Naive B cell (primary cell): ENCODE results near the gene SMLR1. TPM values are rescaled to one million over a fixed set of nuclear protein-coding genes. Genes with fewer than 3 reads are reported as not detected.

Source experiments
- ATAC-seq, 2 donors: fragments of 150-1000 bp; cut with Tn5 transposase; 2 replicates each; pipeline ENCODE4 v1.10.0; 2021; ENCODE audit warnings: low read depth in 2 of 2, mild to moderate bottlenecking in 2 of 2, moderate library complexity in 2 of 2
- DNase-seq: peaks from one replicate; pipeline ENCODE4 v3.0.0; 2022
- H3K27ac Mint-ChIP-seq, 6 donors: one replicate each; pipeline ENCODE4 v1.8.0; 2020 to 2022; ENCODE audit warnings: mild to moderate bottlenecking in 6 of 6, mixed read lengths in 6 of 6, moderate library complexity in 5 of 6, inconsistent platforms in 2 of 6
- H3K27me3 Mint-ChIP-seq, 3 donors: one replicate each; pipeline ENCODE4 v1.8.0; 2021 to 2022; ENCODE audit warnings: mixed read lengths in 3 of 3, mild to moderate bottlenecking in 1 of 3
- H3K36me3 Mint-ChIP-seq, 2 donors: one replicate each; pipeline ENCODE4 v1.8.0; 2020 to 2022; ENCODE audit warnings: mixed read lengths in 2 of 2, inconsistent platforms in 1 of 2, mild to moderate bottlenecking in 1 of 2
- H3K4me1 Mint-ChIP-seq, 3 donors: one replicate each; pipeline ENCODE4 v1.8.0; 2020 to 2022; ENCODE audit warnings: mixed read lengths in 3 of 3, inconsistent platforms in 1 of 3, mild to moderate bottlenecking in 1 of 3, moderate library complexity in 1 of 3
- H3K4me3 Mint-ChIP-seq, 8 donors: one replicate each; pipeline ENCODE4 v1.8.0; 2020 to 2022; ENCODE audit warnings: mild to moderate bottlenecking in 8 of 8, mixed read lengths in 8 of 8, moderate library complexity in 8 of 8, inconsistent platforms in 2 of 8
- H3K9me3 Mint-ChIP-seq, 7 donors: one replicate each; pipeline ENCODE4 v1.8.0; 2020 to 2022; ENCODE audit warnings: mixed read lengths in 7 of 7, mild to moderate bottlenecking in 5 of 7, inconsistent platforms in 2 of 7, moderate library complexity in 1 of 7
- polyA plus RNA-seq, 6 donors: library from polyadenylated mRNA; unstranded; fragments of 300-500 nt; fragmentation: Illumina TruSeq; gene quantifications; one replicate each; pipeline ENCODE4 v1.2.3, GENCODE V29; 2021; ENCODE audit warnings: low read depth in 6 of 6

Gene SMLR1
- polyA plus RNA-seq, 6 donors from 2014 or later: not detected

DNA sequence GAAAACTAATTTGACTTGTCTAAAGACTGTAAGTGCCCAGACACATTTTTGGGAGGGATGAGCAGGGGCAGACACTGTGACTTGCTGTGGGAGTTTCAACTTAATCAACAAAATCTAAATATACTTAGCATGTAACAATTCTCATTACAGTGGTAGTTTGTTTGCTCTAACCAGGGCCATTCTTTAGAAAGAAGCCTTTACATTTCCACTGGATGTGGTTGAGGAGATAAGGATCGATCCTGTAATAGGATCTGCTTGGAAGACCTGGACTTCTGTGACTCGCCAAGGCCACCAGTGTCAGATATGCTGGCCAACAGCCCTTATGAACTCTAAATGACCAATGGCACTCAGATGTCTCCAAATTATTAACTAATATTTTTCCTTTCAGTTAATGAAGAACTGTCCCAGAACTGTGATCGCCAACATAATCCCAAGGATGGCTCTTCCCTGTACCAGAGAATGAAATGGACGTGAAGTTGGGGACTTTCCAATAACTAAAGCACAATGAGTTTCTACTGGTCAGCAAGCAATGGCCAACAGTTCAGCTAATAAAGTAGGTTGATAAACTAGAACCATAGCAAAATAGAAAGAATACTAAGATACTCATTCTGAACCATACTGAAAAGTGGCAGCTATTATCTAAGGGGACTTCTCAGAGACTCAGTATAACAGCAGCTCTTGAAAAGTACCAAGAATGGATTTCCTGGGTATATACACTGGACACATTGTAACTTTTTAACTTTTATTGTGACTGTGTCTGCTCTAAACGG lies 7.5 kb downstream of the SMLR1 start:
- Mint-ChIP-seq H3K9me3 (no peaks in the 10 kb centered on the region), H3K36me3 (peaks cover 0 to 11% of the 10 kb centered on the region in 2 donors), H3K4me1 (no peaks in the 10 kb centered on the region), H3K27ac (no peak overlapping the region), H3K4me3 (no peak overlapping the region), H3K27me3 (no peaks in the 10 kb centered on the region)
- ATAC-seq (no peak), DNase-seq (no peak)

DNA sequence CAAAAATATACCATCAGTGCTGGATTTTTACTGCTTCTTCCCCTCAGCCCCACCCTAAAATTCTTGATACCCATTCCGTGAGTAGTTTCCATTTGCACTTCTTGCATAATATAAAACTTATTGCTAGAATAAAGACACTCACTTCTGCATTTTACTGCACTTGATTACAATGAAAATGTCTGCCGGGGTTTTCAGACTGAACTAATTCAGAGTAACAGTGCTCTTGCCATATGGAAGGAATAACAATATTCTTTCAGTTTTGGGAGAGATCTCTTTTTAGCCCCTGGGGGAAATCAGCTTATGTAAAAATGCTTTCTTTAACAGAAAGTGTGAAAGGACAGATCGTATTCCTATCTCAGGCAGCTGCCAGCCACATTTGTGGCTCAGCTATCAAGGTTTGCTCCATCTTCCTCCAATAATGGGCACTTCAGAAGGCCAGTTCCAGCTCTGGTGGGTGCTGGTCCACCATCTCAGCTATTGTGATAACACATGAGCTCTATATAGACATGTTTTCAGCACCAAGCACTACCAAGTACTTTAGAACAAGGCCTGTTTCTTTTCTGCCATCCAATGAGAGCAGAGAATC lies 8.9 kb downstream of the SMLR1 start:
- Mint-ChIP-seq H3K27me3 (no peaks in the 10 kb centered on the region), H3K4me3 (no peak overlapping the region), H3K36me3 (peaks cover 7 to 15% of the 10 kb centered on the region in 2 donors), H3K27ac (peak overlapping the region in 1 of 6 donors; percentile 43), H3K9me3 (no peaks in the 10 kb centered on the region), H3K4me1 (no peaks in the 10 kb centered on the region)
- no peak for ATAC-seq
- no peak for DNase-seq

DNA sequence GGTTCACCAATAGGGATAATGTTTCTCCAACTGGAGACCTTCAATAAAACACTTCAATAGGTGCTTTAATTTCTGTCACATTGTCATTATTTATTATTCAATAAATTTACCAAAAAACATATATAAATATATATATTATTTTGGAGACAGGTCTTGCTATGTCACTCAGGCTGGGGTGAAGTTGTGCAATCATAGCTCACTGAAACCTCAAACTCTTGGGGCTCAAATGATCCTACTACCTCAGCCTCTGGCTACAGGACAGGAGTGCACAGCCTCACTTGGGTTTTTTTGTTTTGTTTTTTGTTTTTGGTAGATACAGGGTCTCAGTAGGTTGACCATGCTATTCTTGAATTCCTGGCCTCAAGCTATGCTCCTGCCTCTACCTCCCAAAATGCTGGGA lies 9.9 kb downstream of the SMLR1 start:
- no peaks in the 10 kb centered on the region for H3K9me3 Mint-ChIP-seq
- peaks cover 11 to 17% of the 10 kb centered on the region in 2 donors for H3K36me3 Mint-ChIP-seq
- DNase-seq: no peak
- no peak overlapping the region for H3K27ac Mint-ChIP-seq
- no peaks in the 10 kb centered on the region for H3K4me1 Mint-ChIP-seq
- no peaks in the 10 kb centered on the region for H3K27me3 Mint-ChIP-seq
- no peak for ATAC-seq
- H3K4me3 Mint-ChIP-seq: no peak overlapping the region

DNA sequence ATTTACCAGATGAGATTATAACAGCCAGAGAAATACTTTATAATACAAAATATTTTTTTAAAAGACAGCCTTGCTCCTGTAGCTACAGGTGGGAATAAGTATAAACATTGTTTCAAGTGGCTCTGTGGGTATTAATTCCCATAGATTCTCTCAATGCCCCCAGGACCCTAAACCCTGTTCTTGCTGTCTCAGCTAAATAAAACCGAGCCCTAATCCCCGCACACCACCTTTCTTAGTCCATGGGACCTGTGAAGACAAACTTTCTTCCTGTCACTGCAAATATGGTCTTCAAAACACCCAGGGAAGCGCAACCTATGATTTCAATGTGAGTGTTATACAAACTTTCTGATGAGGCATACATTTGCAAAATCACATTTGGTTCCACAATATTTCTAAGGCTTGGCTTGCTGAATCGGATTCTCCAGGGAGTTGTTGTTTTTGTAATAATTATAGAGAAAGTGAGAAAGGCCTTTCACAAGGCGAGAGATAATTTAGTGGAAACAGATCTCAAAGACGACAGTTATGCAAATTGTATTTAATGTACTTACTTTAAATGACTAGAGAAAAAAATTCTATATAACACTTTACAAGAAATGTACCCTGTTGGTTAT lies 11.1 kb downstream of the SMLR1 start:
- no peak for DNase-seq
- no peaks in the 10 kb centered on the region for H3K4me1 Mint-ChIP-seq
- H3K4me3 Mint-ChIP-seq: no peak overlapping the region
- ATAC-seq: no peak
- H3K27ac Mint-ChIP-seq: peak overlapping the region in 1 of 6 donors; percentile 12
- no peaks in the 10 kb centered on the region for H3K27me3 Mint-ChIP-seq
- H3K36me3 Mint-ChIP-seq: peaks cover 11 to 17% of the 10 kb centered on the region in 2 donors
- no peaks in the 10 kb centered on the region for H3K9me3 Mint-ChIP-seq

DNA sequence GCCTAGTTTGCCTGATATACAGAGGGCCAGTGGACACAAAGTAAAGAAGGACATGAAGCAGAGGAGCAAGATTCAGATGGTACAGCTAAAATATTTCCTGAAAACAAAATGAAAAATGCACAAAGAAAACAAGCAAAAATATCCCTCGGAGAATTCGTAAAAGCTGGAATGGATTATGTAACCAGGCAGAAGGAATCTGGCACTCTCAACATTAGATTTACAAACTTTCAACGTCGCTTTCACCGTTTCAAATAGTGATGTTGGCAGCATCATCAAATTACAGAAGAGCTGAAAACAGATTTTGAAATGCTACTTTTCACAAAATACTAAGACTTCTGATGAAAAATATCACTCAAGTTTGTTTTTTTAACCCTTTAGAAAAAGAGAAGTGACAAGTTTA lies 11.7 kb downstream of the SMLR1 start:
- Mint-ChIP-seq H3K27ac (peak overlapping the region in 1 of 6 donors; percentile 12), H3K4me3 (no peak overlapping the region), H3K27me3 (no peaks in the 10 kb centered on the region), H3K9me3 (no peaks in the 10 kb centered on the region), H3K4me1 (no peaks in the 10 kb centered on the region), H3K36me3 (peaks cover 11 to 17% of the 10 kb centered on the region in 2 donors)
- ATAC-seq (no peak), DNase-seq (no peak)

DNA sequence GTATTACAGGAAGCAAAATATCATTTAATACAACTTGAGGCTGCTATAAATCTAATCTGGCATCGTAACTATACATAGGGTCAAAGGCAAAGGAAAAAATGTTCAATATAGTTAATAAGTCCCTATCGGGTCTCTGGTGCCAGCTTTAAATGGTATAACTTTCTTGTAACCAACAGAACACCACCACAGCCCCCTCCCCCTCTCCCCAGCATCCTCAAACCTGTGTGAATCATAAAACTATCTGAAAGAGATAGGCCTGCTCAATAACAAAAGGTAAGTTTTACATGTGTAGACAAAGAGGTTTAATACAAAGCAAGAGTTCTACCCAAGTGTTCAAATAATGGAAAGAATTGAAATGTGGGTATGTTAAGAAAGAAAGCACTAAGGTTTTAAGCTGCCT lies 12.2 kb downstream of the SMLR1 start:
- Mint-ChIP-seq H3K4me1 (no peaks in the 10 kb centered on the region), H3K36me3 (peaks cover 11 to 17% of the 10 kb centered on the region in 2 donors), H3K9me3 (no peaks in the 10 kb centered on the region), H3K4me3 (no peak overlapping the region), H3K27me3 (no peaks in the 10 kb centered on the region), H3K27ac (no peak overlapping the region)
- no peak for DNase-seq
- ATAC-seq: no peak

DNA sequence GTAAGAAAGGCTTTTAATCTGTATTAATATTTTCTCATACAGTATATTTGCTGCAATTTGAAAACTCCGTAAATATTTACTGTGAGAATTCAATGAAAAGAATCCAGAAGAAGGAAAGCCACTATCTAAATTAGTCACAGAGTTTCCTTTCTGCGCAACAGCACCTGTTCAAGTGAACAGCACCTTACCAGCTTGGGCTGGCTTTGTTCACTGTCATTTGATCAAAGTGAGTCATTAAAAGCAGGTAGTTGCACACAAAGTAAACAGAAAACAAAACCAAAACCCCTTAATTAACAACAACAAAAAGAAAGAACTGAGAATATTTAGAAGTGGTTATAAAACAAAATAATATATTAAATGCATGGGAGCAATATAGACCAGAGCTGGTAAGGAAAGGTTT lies 12.8 kb downstream of the SMLR1 start:
- Mint-ChIP-seq H3K27me3 (no peaks in the 10 kb centered on the region), H3K4me3 (no peak overlapping the region), H3K4me1 (no peaks in the 10 kb centered on the region), H3K27ac (no peak overlapping the region), H3K36me3 (peaks cover 11 to 17% of the 10 kb centered on the region in 2 donors), H3K9me3 (no peaks in the 10 kb centered on the region)
- DNase-seq: no peak
- ATAC-seq: no peak

DNA sequence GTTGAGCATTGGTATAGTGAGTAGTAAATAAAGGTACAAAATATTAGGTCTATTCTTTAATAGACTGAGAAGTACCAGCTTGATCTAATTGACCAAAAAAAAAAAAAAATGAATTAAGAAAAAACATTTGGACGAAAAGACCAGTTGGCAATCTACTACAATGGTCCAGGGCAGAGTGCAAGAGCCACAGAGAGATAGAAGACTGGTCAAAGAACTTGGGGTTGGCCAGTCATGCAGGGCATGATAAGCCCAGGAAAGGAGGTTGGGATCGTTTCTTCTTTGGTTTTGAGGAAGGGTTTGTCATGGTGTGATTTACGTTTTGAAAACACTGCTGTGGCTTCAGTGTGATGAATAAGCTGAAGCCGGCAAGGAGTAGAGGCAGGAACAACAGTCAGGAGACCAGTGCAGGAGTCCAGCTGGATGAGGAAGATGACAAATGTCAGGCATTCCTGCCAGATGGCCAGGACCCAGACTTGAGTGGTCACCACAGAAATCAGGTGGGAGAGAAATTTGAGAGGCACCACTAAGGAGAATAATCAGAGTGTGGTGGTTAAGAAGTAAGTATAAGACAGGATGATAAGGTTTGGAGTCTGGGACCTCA lies 14.0 kb downstream of the SMLR1 start:
- no peaks in the 10 kb centered on the region for H3K27me3 Mint-ChIP-seq
- peak overlapping the region in 3 of 6 donors; percentile 6 to 86 (median 47) for H3K27ac Mint-ChIP-seq
- ATAC-seq: no peak
- DNase-seq: no peak
- H3K4me3 Mint-ChIP-seq: no peak overlapping the region
- H3K9me3 Mint-ChIP-seq: no peaks in the 10 kb centered on the region
- peaks cover 11 to 17% of the 10 kb centered on the region in 2 donors for H3K36me3 Mint-ChIP-seq
- H3K4me1 Mint-ChIP-seq: no peaks in the 10 kb centered on the region

DNA sequence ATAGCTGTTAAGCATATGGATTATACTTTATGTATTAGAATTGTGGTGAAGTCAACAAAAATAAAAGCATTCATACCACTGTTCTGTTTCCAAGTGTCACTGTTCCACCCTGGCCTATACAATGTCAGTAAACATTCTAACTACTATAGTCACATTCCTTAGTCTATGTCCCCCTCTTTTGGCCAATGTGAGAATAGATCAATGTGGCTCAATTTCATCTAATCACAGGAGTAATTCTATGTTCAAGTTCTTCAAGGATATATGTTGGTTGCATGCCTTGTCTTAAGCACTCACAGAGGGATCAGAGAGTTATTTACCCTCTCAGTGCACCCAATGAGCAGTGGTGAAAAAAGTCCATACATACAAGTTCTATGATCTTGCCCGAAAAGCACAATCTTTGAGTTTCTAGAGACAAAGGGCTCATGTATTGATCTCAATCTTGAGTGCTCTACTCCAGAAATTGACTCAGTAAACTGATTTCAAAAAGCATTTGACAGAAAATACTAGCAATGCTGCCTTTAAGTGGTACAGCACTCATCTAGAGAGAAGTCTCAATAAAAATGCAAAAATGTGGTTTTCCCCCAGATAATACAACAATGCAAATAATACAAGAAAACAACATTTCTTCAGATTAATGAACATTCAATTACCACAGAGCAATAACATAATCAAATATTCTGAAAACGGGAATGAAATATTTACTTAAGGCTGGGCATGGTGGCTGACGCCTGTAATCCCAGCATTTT lies 16.5 kb downstream of the SMLR1 start:
- no peaks in the 10 kb centered on the region for H3K27me3 Mint-ChIP-seq
- H3K27ac Mint-ChIP-seq: no peak overlapping the region
- peaks cover 11% of the 10 kb centered on the region in 2 donors for H3K36me3 Mint-ChIP-seq
- ATAC-seq: peak; percentile 59 to 64
- no peaks in the 10 kb centered on the region for H3K9me3 Mint-ChIP-seq
- H3K4me3 Mint-ChIP-seq: no peak overlapping the region
- peaks cover 18 to 23% (median 21%) of the 10 kb centered on the region in 3 donors for H3K4me1 Mint-ChIP-seq
- DNase-seq: peak; percentile 21

DNA sequence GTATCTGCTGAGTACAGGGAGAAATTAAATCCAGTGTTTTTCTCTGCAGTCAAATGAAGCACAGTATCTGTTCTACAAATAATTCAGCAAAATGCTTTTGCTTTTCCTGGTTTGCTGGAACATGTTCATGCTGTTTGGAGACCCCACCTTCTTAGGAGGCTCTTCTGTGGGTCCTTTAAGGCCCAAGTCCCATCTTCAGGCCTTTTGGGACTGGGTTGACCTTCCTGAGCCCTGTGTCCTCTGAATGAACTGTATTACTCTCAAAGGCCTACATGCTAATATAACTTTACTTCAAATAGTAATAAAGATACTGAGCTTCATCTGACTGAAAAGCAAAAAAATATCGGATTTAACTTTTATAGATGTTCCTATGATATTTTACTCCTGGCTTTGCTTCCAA lies 19.3 kb downstream of the SMLR1 start:
- Mint-ChIP-seq H3K27me3 (no peaks in the 10 kb centered on the region), H3K27ac (peak overlapping the region in 3 of 6 donors; percentile 32 to 78 (median 74))
- no peak for ATAC-seq

DNA sequence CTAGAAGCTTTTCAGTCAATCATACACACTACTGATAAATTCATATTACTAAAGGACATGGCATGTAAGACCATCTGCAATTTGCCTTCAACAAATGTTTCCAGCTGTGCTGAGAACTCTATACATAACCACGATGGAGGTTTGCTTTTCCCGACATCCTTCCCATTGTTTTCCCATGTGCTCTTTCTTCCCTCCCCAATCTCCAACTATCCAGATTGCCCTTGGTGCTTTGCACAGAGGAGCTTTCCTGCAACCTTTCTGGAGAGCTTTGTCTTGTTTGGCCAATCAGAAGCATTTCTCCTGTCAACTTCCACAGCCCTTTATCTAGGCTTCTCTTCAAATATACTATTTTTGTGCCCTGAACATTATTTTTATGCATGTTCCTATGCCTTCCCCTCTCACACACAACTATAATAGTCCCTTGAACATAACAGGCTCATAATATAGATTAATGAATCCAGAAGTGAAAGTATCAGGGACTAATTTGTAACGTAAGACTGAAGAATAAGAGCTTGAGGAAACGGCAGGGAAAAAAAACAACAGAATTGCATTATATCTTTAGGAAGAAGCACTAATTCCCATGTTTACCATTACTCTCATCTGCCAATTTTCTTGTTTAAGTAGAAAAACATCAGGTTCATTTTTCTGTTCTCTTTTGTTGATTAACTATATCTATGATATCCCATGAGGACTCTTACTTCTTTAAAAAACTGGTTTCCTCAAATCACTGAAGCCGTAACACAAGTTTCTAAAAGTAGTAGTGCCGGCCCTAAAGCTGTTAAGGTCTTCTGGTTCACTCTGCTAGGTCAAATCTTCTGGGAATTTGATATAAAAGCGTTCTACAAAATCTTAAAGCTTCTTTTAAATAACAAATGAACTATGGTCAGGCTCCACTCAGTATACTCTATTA lies 20.1 kb downstream of the SMLR1 start:
- Mint-ChIP-seq H3K9me3 (no peaks in the 10 kb centered on the region), H3K27ac (peak overlapping the region; percentile 32 to 92 (median 84)), H3K36me3 (peaks cover 0 to under 1% of the 10 kb centered on the region in 2 donors), H3K4me3 (peak overlapping the region; percentile 34 to 84 (median 68)), H3K4me1 (peaks cover 26 to 40% (median 35%) of the 10 kb centered on the region in 3 donors), H3K27me3 (no peaks in the 10 kb centered on the region)
- DNase-seq (no peak), ATAC-seq (peak; percentile 59 to 66)

More for the DNA sequence above, 19.3 kb downstream of the SMLR1 start:
- Mint-ChIP-seq H3K36me3 (peaks cover 0 to under 1% of the 10 kb centered on the region in 2 donors), H3K4me1 (peaks cover 22 to 36% (median 31%) of the 10 kb centered on the region in 3 donors), H3K9me3 (no peaks in the 10 kb centered on the region), H3K4me3 (peak overlapping the region in 1 of 8 donors; percentile 66)
- DNase-seq: no peak

DNA sequence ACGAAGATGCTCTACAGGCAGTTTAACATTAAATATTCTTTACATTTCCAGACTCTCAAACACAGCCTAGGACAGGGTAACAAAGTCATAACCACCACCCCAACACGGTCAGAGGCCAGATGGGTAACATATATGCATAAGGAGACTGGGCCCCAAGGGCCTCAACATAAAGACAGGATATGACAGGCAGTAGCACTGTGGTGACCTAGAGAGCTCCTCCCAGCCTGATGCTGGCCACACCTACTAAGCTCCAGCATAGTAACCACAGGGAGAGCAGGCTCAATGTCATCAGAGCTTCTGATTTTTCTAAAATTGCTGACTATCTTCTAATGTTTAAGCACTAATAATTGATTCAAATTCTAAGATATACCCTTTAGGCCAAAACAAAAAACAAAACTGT lies 21.7 kb downstream of the SMLR1 start:
- Mint-ChIP-seq H3K4me3 (peak overlapping the region in 4 of 8 donors; percentile 9 to 57 (median 26)), H3K27ac (peak overlapping the region; percentile 27 to 81 (median 46)), H3K9me3 (no peaks in the 10 kb centered on the region), H3K36me3 (peaks cover 9 to 14% of the 10 kb centered on the region in 2 donors), H3K4me1 (peaks cover 30 to 40% (median 35%) of the 10 kb centered on the region in 3 donors), H3K27me3 (no peaks in the 10 kb centered on the region)
- ATAC-seq (peak; percentile 84 to 88), DNase-seq (no peak)
